LNCaP clone FGC (cell line): ENCODE measurements around the gene YKT6.
"Not testable (repeated sequence)": the region's sequence is repeated elsewhere in the genome, so short reads cannot be mapped to it uniquely, and the experiment has no call there.

Experiments
- DNase-seq: peaks from one replicate; pipeline ENCODE4 v3.0.0-alpha.2; 2011; ENCODE audit warnings: low read depth
- H3K4me3 ChIP-seq: 2 replicates; pipeline ENCODE4 v1.5.1; 2011; ENCODE audit warnings: mild to moderate bottlenecking, low read depth, low read length, control low read depth
- CTCF ChIP-seq: IDR thresholded peaks from 2 replicates; pipeline ENCODE4 v1.5.1; 2012; ENCODE audit warnings: mild to moderate bottlenecking; ENCODE audit not compliant: control insufficient read depth, insufficient read depth; ENCODE audit errors: extremely low read depth

YKT6 gene

GRCh38 chr7:44162179-44162578 lies 38.6 kb upstream of the YKT6 start:
- TF ChIP-seq CTCF = no peak
- no peak overlapping the region for H3K4me3 ChIP-seq
- DNase-seq = no peak

- no peak for TF ChIP-seq CTCF
- no peak overlapping the region for H3K4me3 ChIP-seq
- DNase-seq = no peak
Observed at GRCh38 chr7:44162785-44163395, 37.9 kb upstream of the YKT6 start.

GRCh38 chr7:44163591-44163990 lies 37.2 kb upstream of the YKT6 start:
- no peak overlapping the region for H3K4me3 ChIP-seq
- TF ChIP-seq CTCF = no peak
- DNase-seq = no peak

GRCh38 chr7:44167920-44168319 lies 32.9 kb upstream of the YKT6 start:
- no peak for DNase-seq
- no peak overlapping the region for H3K4me3 ChIP-seq
- no peak for TF ChIP-seq CTCF

GRCh38 chr7:44171901-44172300 lies 28.9 kb upstream of the YKT6 start:
- DNase-seq, H3K4me3 ChIP-seq: not testable (repeated sequence)

- TF ChIP-seq CTCF = no peak
- DNase-seq = no peak
- no peak overlapping the region for H3K4me3 ChIP-seq
Observed at GRCh38 chr7:44172352-44172751, 28.4 kb upstream of the YKT6 start.

- H3K4me3 ChIP-seq = no peak overlapping the region
- no peak for TF ChIP-seq CTCF
- DNase-seq = no peak
Observed at GRCh38 chr7:44172803-44173424, 27.9 kb upstream of the YKT6 start.
